GM23338 (cell line): ENCODE results near the gene RAD51AP1. TPM values are rescaled to one million over a fixed set of nuclear protein-coding genes. Genes with fewer than 3 reads are reported as not detected.
A peak's percentile ranks its signal among the peaks of the same experiment; 100 is the strongest.

ENCODE experiments used
- ATAC-seq: fragments of 200-7000 bp; cut with Tn5 transposase; 3 replicates; pipeline ENCODE4 v1.9.1; 2020
- DNase-seq: peaks from one replicate; pipeline ENCODE4 v3.0.0-alpha.2; 2015; ENCODE audit warnings: low spot score
- H2AFZ ChIP-seq: fragments of 200-600 bp; sonication (generic); 2 replicates; pipeline ENCODE4 v1.8.0; 2016; ENCODE audit warnings: antibody characterized with exemption, mild to moderate bottlenecking, moderate library complexity
- H3F3A ChIP-seq: fragments of 200-600 bp; sonication (generic); replicated peaks from 2 replicates; pipeline ENCODE4 v1.8.0; 2017; ENCODE audit warnings: antibody characterized with exemption, mixed run types, low read depth
- H3K27ac ChIP-seq: fragments of 200-600 bp; sonication (generic); 2 replicates; pipeline ENCODE4 v1.6.1; 2016; ENCODE audit warnings: low read depth
- H3K27me3 ChIP-seq: fragments of 200-600 bp; sonication (generic); 2 replicates; pipeline ENCODE4 v1.8.0; 2016; ENCODE audit warnings: mild to moderate bottlenecking, mixed run types, moderate library complexity; ENCODE audit not compliant: insufficient read depth
- H3K36me3 ChIP-seq: fragments of 200-600 bp; sonication (generic); 2 replicates; pipeline ENCODE4 v1.8.0; 2016; ENCODE audit warnings: mild to moderate bottlenecking; ENCODE audit not compliant: insufficient read depth
- H3K4me1 ChIP-seq: fragments of 200-600 bp; sonication (generic); 2 replicates; pipeline ENCODE4 v1.8.0; 2016; ENCODE audit warnings: mild to moderate bottlenecking, moderate library complexity; ENCODE audit not compliant: insufficient read depth
- H3K4me2 ChIP-seq: fragments of 200-600 bp; sonication (generic); 2 replicates; pipeline ENCODE4 v1.7.1; 2017; ENCODE audit warnings: mixed run types
- H3K4me3 ChIP-seq: fragments of 200-600 bp; sonication (generic); 2 replicates; pipeline ENCODE4 v1.6.1; 2016; ENCODE audit warnings: mixed run types
- H3K79me2 ChIP-seq: fragments of 200-600 bp; sonication (generic); replicated peaks from 2 replicates; pipeline ENCODE4 v1.8.0; 2017; ENCODE audit warnings: mild to moderate bottlenecking; ENCODE audit not compliant: insufficient read depth
- H3K9me2 ChIP-seq: fragments of 200-600 bp; sonication (generic); 2 replicates; pipeline ENCODE4 v1.8.0; 2017; ENCODE audit not compliant: insufficient read depth
- H4K20me1 ChIP-seq: fragments of 200-600 bp; sonication (generic); replicated peaks from 2 replicates; pipeline ENCODE4 v1.8.0; 2017; ENCODE audit warnings: mild to moderate bottlenecking; ENCODE audit not compliant: insufficient read depth
- H3K27ac Mint-ChIP-seq: 2 replicates; pipeline ENCODE4 v1.8.0; 2020; ENCODE audit warnings: inconsistent platforms, mild to moderate bottlenecking, moderate library complexity, mixed read lengths
- H3K27me3 Mint-ChIP-seq: 3 replicates; pipeline ENCODE4 v1.8.0; 2022; ENCODE audit warnings: low read depth, mild to moderate bottlenecking, moderate library complexity, mixed read lengths, inconsistent platforms; ENCODE audit not compliant: insufficient read depth, poor library complexity
- H3K36me3 Mint-ChIP-seq: 3 replicates; pipeline ENCODE4 v1.8.0; 2021; ENCODE audit warnings: low read depth, mild to moderate bottlenecking, inconsistent platforms, moderate library complexity, mixed read lengths
- H3K4me1 Mint-ChIP-seq: 3 replicates; pipeline ENCODE4 v1.8.0; 2020; ENCODE audit warnings: mild to moderate bottlenecking, inconsistent platforms, mixed read lengths
- H3K4me3 Mint-ChIP-seq: 3 replicates; pipeline ENCODE4 v1.8.0; 2021; ENCODE audit warnings: moderate library complexity, mild to moderate bottlenecking, inconsistent platforms, mixed read lengths
- H3K9me3 Mint-ChIP-seq: 3 replicates; pipeline ENCODE4 v1.8.0; 2020; ENCODE audit warnings: moderate library complexity, mild to moderate bottlenecking, inconsistent platforms, mixed read lengths
- CREB1 ChIP-seq: fragments of 250-450 bp; sonication (Bioruptor Pico); IDR thresholded peaks from 2 replicates; pipeline ENCODE4 v1.5.0; 2020; ENCODE audit warnings: low read depth, mild to moderate bottlenecking, moderate library complexity
- JUNB ChIP-seq: IDR thresholded peaks from one replicate; pipeline ENCODE4 v1.6.1; 2016; ENCODE audit warnings: antibody characterized with exemption; ENCODE audit not compliant: unreplicated experiment
- NANOG ChIP-seq: IDR thresholded peaks from 2 replicates; pipeline ENCODE4 v1.6.1; 2016; ENCODE audit warnings: antibody characterized with exemption, borderline replicate concordance
- POLR2AphosphoS5 ChIP-seq: IDR thresholded peaks from 2 replicates; pipeline ENCODE4 v1.6.1; 2016; ENCODE audit warnings: antibody characterized with exemption, low read depth
- ZNF331 ChIP-seq: fragments of 250-450 bp; sonication (Bioruptor Pico); IDR thresholded peaks from 2 replicates; pipeline ENCODE4 v1.5.0; 2020; ENCODE audit warnings: low read depth, mild to moderate bottlenecking, moderate library complexity
- polyA plus RNA-seq: library from polyadenylated mRNA; unstranded; fragments of >200 nt; fragmentation: Nextera tagmentation; extraction: Ambion mirVana; gene quantifications from 2 replicates; pipeline ENCODE4 v1.2.1, GENCODE V29; 2016
- total RNA-seq: library from RNA; depleted of rRNA; stranded (reverse); fragments of >200 nt; shearing (Covaris generic); gene quantifications from 2 replicates; pipeline ENCODE4 v1.2.3, GENCODE V29; 2014
- TF ChIP-seq, protein P1 (sequence below): IDR thresholded peaks from one replicate; pipeline ENCODE4 v1.6.1; 2018; ENCODE audit warnings: antibody characterized with exemption; ENCODE audit not compliant: unreplicated experiment
- TF ChIP-seq, protein P2 (sequence below), 2 experiments: fragments of 200-600 bp in 1 of 2; sonication (generic) in 1 of 2; conservative IDR thresholded peaks; 2 replicates each; pipeline versions ENCODE4 v1.5.1 to v1.6.1; 2016 to 2017; ENCODE audit warnings: antibody characterized with exemption in 2 of 2, low read depth in 2 of 2, mild to moderate bottlenecking in 2 of 2, moderate library complexity in 1 of 2

The RAD51AP1 gene
- total and polyA plus RNA-seq, 2 experiments from 2014 or later, result 75.2 to 119 TPM

DNA sequence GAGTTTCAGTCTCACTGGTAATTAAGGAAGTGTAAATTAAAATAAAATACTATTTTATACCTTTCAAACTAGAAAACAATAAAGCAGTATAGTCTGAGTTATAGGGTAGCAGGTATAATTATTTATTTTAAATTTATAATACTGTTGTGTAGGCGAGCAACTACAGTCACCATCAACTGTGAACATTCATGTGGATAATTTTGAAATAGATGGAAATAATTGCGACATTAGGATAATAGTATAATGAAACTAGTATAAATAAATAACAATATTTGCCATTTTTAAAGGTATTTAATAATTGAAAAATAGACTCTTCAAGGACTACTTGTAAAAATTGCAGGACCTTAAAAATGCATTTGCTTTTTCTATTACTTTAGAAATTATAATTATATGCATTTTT lies 19.5 kb downstream of the RAD51AP1 start:
- Histone ChIP-seq H2AFZ (no peak overlapping the region), H3K27ac (no peak overlapping the region), H3K79me2 (no peaks in the 10 kb centered on the region), H3K36me3 (peaks cover 22% of the 10 kb centered on the region; the same call in 1 of the 2 replicates), H3K9me2 (no peaks in the 10 kb centered on the region), H3K4me1 (0 out of 2 replicates have a peak, but pooled peaks cover 4% of the 10 kb centered on the region), H3K4me3 (no peak overlapping the region), H3K4me2 (no peak overlapping the region), H4K20me1 (no peaks in the 10 kb centered on the region), H3F3A (peaks cover 4% of the 10 kb centered on the region; the same call in 1 of the 2 replicates), H3K27me3 (peaks cover 10% of the 10 kb centered on the region)
- TF ChIP-seq ZNF331 (CRISPR knock-in tag), result no peak
- no peak for DNase-seq
- Mint-ChIP-seq H3K27me3 (peaks cover 10% of the 10 kb centered on the region), H3K9me3 (no peaks in the 10 kb centered on the region), H3K4me1 (peaks cover 9% of the 10 kb centered on the region; the same call in 2 of the 3 replicates), H3K4me3 (no peak overlapping the region), H3K36me3 (peaks cover 14% of the 10 kb centered on the region; the same call in 2 of the 3 replicates), H3K27ac (no peak overlapping the region)
- no peak for ATAC-seq

DNA sequence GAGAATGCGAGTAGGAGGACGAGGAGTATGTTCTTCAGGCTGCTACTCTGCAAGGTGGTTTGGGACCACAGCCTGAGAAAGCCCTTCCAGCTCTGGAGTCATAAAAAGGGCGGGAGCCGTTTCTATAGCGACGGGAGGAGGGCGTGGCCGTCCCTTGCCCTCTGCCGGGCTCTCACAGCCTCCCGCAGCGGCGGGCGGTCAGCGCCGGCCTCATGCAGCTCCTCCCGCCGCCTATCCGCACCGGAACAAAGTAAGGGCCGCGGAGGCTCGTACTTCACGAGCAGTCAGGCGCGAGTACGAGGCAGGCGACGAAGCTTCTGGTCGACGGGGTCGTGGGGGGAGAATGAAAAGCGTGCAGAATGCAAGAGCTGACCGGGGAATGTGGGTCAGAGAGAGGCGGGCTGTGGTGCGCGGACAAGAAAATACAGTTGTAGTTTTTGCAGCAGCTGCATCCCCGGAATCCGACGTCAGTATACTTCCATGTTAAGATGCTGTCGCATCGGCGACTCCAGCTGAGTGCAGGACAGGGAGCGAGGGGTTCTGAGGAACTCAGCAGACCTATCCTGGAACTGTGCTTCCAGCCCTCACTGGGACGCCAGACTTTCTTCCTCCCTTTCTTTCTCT lies 23.5 kb downstream of the RAD51AP1 start, which contains the start of gene DYRK4:
TSS of gene DYRK4 (plus strand) at position 175 of the 624 bp plus-strand sequence. CDS start at position 213, 38 bp downstream.
- ATAC-seq, result peak; percentile 98
- Histone ChIP-seq H3K36me3 (peaks cover 12% of the 10 kb centered on the region; the same call in 1 of the 2 replicates), H3F3A (peaks cover 7% of the 10 kb centered on the region; the same call in 1 of the 2 replicates), H3K4me1 (0 out of 2 replicates have a peak, but pooled peaks cover 4% of the 10 kb centered on the region), H3K9me2 (no peaks in the 10 kb centered on the region), H3K4me3 (peak within 1 kb of the TSS; percentile 55), H3K27ac (no peak within 1 kb of the TSS), H2AFZ (peak within 1 kb of the TSS; percentile 90), H3K79me2 (no peaks in the 10 kb centered on the region), H4K20me1 (no peaks in the 10 kb centered on the region), H3K4me2 (peak within 1 kb of the TSS; percentile 78), H3K27me3 (peaks cover 25% of the 10 kb centered on the region)
- Mint-ChIP-seq H3K4me3 (peak within 1 kb of the TSS; percentile 74), H3K36me3 (peaks cover 4% of the 10 kb centered on the region; the same call in 2 of the 3 replicates), H3K4me1 (peaks cover 9% of the 10 kb centered on the region; the same call in 2 of the 3 replicates), H3K27me3 (peaks cover 17% of the 10 kb centered on the region), H3K9me3 (no peaks in the 10 kb centered on the region), H3K27ac (peak within 1 kb of the TSS; percentile 53; the same call in 1 of the 2 replicates)
- TF ChIP-seq CREB1 (CRISPR knock-in tag) (no peak), POLR2AphosphoS5 (peak; percentile 60)
- peak; percentile 98 for DNase-seq

DNA sequence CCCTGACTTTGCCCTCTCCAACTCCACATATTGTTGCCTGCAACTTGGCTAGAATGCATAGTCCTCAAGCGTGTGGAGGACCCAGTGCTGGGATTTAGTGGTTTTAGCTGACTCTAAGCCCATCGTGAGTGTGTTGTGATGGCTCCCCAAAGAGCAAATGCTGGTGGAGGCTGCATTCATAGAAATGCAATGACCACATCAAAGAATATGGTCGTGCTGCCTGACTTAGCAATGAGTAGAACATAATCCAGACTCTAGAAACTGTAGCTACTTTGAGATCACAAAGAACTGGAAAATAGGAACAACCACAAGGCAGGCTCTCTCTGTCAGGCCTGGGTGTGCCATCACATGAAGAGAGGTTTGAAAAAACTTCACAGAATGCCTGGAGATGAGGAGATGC lies 24.6 kb downstream of the RAD51AP1 start:
- Histone ChIP-seq H3K4me1 (0 out of 2 replicates have a peak, but pooled peaks cover 4% of the 10 kb centered on the region), H2AFZ (no peak overlapping the region; the same call in 1 of the 2 replicates), H3K27ac (no peak overlapping the region), H3F3A (peaks cover 7% of the 10 kb centered on the region; the same call in 1 of the 2 replicates), H3K79me2 (no peaks in the 10 kb centered on the region), H4K20me1 (no peaks in the 10 kb centered on the region), H3K9me2 (no peaks in the 10 kb centered on the region), H3K27me3 (peaks cover 25% of the 10 kb centered on the region), H3K36me3 (peaks cover 8% of the 10 kb centered on the region; the same call in 1 of the 2 replicates), H3K4me3 (no peak overlapping the region), H3K4me2 (no peak overlapping the region)
- Mint-ChIP-seq H3K27ac (no peak overlapping the region), H3K4me1 (peaks cover 9% of the 10 kb centered on the region; the same call in 2 of the 3 replicates), H3K4me3 (no peak overlapping the region), H3K36me3 (peaks cover 3% of the 10 kb centered on the region; the same call in 2 of the 3 replicates), H3K27me3 (peaks cover 17% of the 10 kb centered on the region), H3K9me3 (no peaks in the 10 kb centered on the region)
- ATAC-seq (no peak), DNase-seq (no peak)
- TF ChIP-seq, protein P1, sequence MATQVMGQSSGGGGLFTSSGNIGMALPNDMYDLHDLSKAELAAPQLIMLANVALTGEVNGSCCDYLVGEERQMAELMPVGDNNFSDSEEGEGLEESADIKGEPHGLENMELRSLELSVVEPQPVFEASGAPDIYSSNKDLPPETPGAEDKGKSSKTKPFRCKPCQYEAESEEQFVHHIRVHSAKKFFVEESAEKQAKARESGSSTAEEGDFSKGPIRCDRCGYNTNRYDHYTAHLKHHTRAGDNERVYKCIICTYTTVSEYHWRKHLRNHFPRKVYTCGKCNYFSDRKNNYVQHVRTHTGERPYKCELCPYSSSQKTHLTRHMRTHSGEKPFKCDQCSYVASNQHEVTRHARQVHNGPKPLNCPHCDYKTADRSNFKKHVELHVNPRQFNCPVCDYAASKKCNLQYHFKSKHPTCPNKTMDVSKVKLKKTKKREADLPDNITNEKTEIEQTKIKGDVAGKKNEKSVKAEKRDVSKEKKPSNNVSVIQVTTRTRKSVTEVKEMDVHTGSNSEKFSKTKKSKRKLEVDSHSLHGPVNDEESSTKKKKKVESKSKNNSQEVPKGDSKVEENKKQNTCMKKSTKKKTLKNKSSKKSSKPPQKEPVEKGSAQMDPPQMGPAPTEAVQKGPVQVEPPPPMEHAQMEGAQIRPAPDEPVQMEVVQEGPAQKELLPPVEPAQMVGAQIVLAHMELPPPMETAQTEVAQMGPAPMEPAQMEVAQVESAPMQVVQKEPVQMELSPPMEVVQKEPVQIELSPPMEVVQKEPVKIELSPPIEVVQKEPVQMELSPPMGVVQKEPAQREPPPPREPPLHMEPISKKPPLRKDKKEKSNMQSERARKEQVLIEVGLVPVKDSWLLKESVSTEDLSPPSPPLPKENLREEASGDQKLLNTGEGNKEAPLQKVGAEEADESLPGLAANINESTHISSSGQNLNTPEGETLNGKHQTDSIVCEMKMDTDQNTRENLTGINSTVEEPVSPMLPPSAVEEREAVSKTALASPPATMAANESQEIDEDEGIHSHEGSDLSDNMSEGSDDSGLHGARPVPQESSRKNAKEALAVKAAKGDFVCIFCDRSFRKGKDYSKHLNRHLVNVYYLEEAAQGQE, result no peak
- TF ChIP-seq POLR2AphosphoS5 (no peak), CREB1 (CRISPR knock-in tag) (no peak), JUNB (no peak), NANOG (no peak)
- TF ChIP-seq, protein P2, sequence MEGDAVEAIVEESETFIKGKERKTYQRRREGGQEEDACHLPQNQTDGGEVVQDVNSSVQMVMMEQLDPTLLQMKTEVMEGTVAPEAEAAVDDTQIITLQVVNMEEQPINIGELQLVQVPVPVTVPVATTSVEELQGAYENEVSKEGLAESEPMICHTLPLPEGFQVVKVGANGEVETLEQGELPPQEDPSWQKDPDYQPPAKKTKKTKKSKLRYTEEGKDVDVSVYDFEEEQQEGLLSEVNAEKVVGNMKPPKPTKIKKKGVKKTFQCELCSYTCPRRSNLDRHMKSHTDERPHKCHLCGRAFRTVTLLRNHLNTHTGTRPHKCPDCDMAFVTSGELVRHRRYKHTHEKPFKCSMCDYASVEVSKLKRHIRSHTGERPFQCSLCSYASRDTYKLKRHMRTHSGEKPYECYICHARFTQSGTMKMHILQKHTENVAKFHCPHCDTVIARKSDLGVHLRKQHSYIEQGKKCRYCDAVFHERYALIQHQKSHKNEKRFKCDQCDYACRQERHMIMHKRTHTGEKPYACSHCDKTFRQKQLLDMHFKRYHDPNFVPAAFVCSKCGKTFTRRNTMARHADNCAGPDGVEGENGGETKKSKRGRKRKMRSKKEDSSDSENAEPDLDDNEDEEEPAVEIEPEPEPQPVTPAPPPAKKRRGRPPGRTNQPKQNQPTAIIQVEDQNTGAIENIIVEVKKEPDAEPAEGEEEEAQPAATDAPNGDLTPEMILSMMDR (conservative IDR thresholded peaks at IDR 0.05; ENCODE audit: low read depth in 2 of 2), result no peak
